WTC11 (cell line): ENCODE measurements around the gene KCTD16. TPM values are rescaled to one million over a fixed set of nuclear protein-coding genes. Genes with fewer than 3 reads are reported as not detected.

ENCODE experiments used
- ATAC-seq: fragments of 200-7000 bp; cut with Tn5 transposase; 2 replicates; pipeline ENCODE4 v1.10.0; 2021; ENCODE audit warnings: mild to moderate bottlenecking, moderate library complexity
- CTCF ChIA-PET: fragments of 300-600 bp; sonication (Branson Sonifier 250); formaldehyde crosslinking; loops from one replicate; lab custom pipeline; 2021; ENCODE audit warnings: antibody characterized with exemption; lab: Charles Lee
- POLR2A ChIA-PET: fragments of 350-600 bp; sonication (Branson Sonifier 250); formaldehyde crosslinking; loops from one replicate; lab custom pipeline; 2021; ENCODE audit warnings: antibody characterized with exemption; lab: Charles Lee
- DNase-seq: peaks from one replicate; pipeline ENCODE4 v3.0.0; 2021; ENCODE audit warnings: low spot score
- H3K27ac Mint-ChIP-seq: 2 replicates; pipeline ENCODE4 v1.8.0; 2021; ENCODE audit warnings: mixed read lengths
- H3K27me3 Mint-ChIP-seq: 2 replicates; pipeline ENCODE4 v1.8.0; 2021; ENCODE audit warnings: low read depth, mild to moderate bottlenecking, moderate library complexity, mixed read lengths
- H3K36me3 Mint-ChIP-seq: 2 replicates; pipeline ENCODE4 v1.8.0; 2021; ENCODE audit warnings: mixed read lengths
- H3K4me1 Mint-ChIP-seq: 2 replicates; pipeline ENCODE4 v1.8.0; 2022; ENCODE audit warnings: mixed read lengths
- H3K4me3 Mint-ChIP-seq: 2 replicates; pipeline ENCODE4 v1.8.0; 2021; ENCODE audit warnings: mild to moderate bottlenecking, moderate library complexity, mixed read lengths
- H3K9me3 Mint-ChIP-seq: 2 replicates; pipeline ENCODE4 v1.8.0; 2021; ENCODE audit warnings: mixed read lengths
- AFF4 ChIP-seq: sonication (generic); formaldehyde crosslinking; IDR thresholded peaks from 2 replicates; pipeline ENCODE4 v1.8.1; 2023; ENCODE audit warnings: mild to moderate bottlenecking, missing genetic modification reagents, borderline replicate concordance
- ARID4B ChIP-seq: sonication (generic); formaldehyde crosslinking; IDR thresholded peaks from 2 replicates; pipeline ENCODE4 v1.8.0; 2023; ENCODE audit warnings: missing genetic modification reagents, mild to moderate bottlenecking, borderline replicate concordance
- CREM ChIP-seq: sonication (generic); formaldehyde crosslinking; IDR thresholded peaks from 2 replicates; pipeline ENCODE4 v1.8.1; 2022; ENCODE audit warnings: mild to moderate bottlenecking, missing genetic modification reagents, moderate library complexity
- E2F4 ChIP-seq: sonication (generic); formaldehyde crosslinking; IDR thresholded peaks from 2 replicates; pipeline ENCODE4 v1.8.1; 2022; ENCODE audit warnings: low read depth, mild to moderate bottlenecking, moderate library complexity, missing genetic modification reagents, borderline replicate concordance
- ETV6 ChIP-seq: sonication (generic); formaldehyde crosslinking; IDR thresholded peaks from 2 replicates; pipeline ENCODE4 v1.8.1; 2022; ENCODE audit warnings: mild to moderate bottlenecking, missing genetic modification reagents
- FOXK1 ChIP-seq: sonication (generic); formaldehyde crosslinking; IDR thresholded peaks from 2 replicates; pipeline ENCODE4 v1.8.0; 2022; ENCODE audit warnings: mild to moderate bottlenecking, moderate library complexity, missing genetic modification reagents
- GTF2I ChIP-seq: fragments of 250-450 bp; sonication (Bioruptor Pico); conservative IDR thresholded peaks from 2 replicates; pipeline ENCODE4 v1.4.0; 2021; ENCODE audit warnings: mild to moderate bottlenecking
- JAZF1 ChIP-seq: fragments of 250-450 bp; sonication (Bioruptor Pico); IDR thresholded peaks from 2 replicates; pipeline ENCODE4 v1.9.0; 2021; ENCODE audit warnings: moderate library complexity, mild to moderate bottlenecking, inconsistent platforms
- NR1H2 ChIP-seq: sonication (generic); formaldehyde crosslinking; IDR thresholded peaks from 2 replicates; pipeline ENCODE4 v1.9.0; 2021; ENCODE audit warnings: mild to moderate bottlenecking, moderate library complexity, missing genetic modification reagents
- NR3C1 ChIP-seq: sonication (generic); formaldehyde crosslinking; conservative IDR thresholded peaks from 2 replicates; pipeline ENCODE4 v1.8.1; 2023; ENCODE audit warnings: low read depth, mild to moderate bottlenecking, missing genetic modification reagents
- SP1 ChIP-seq: sonication (generic); formaldehyde crosslinking; conservative IDR thresholded peaks from 2 replicates; pipeline ENCODE4 v1.8.1; 2022; ENCODE audit warnings: missing genetic modification reagents
- TCF7 ChIP-seq: sonication (generic); formaldehyde crosslinking; IDR thresholded peaks from 2 replicates; pipeline ENCODE4 v1.8.0; 2022; ENCODE audit warnings: mild to moderate bottlenecking, low read depth, missing genetic modification reagents, moderate library complexity
- TEAD4 ChIP-seq: sonication (generic); formaldehyde crosslinking; IDR thresholded peaks from 2 replicates; pipeline ENCODE4 v1.8.0; 2022; ENCODE audit warnings: mild to moderate bottlenecking, missing genetic modification reagents
- ZNF423 ChIP-seq: fragments of 250-450 bp; sonication (Bioruptor Pico); IDR thresholded peaks from 2 replicates; pipeline ENCODE4 v2.1.2; 2022; ENCODE audit warnings: mild to moderate bottlenecking, moderate library complexity
- ZNF512 ChIP-seq: sonication (generic); formaldehyde crosslinking; IDR thresholded peaks from 2 replicates; pipeline ENCODE4 v1.8.1; 2022; ENCODE audit warnings: missing genetic modification reagents, borderline replicate concordance
- total RNA-seq: library from RNA; stranded (reverse); gene quantifications from 3 replicates; pipeline ENCODE4 v1.2.3, GENCODE V29; 2021
- TF ChIP-seq, protein P1 (sequence below): sonication (generic); formaldehyde crosslinking; IDR thresholded peaks from 2 replicates; pipeline ENCODE4 v1.8.1; 2023; ENCODE audit warnings: mild to moderate bottlenecking, missing genetic modification reagents, moderate library complexity
- TF ChIP-seq, protein P2 (sequence below): sonication (generic); formaldehyde crosslinking; IDR thresholded peaks from 2 replicates; pipeline ENCODE4 v1.8.0; 2023; ENCODE audit warnings: missing genetic modification reagents
- TF ChIP-seq, protein P3 (sequence below): sonication (generic); formaldehyde crosslinking; IDR thresholded peaks from 2 replicates; pipeline ENCODE4 v1.8.0; 2022; ENCODE audit warnings: missing genetic modification reagents

The KCTD16 gene
- total RNA-seq, 1 experiment from 2014 or later, result 0.20 TPM

GRCh38 chr5:144310621-144311020, 139.9 kb downstream of the KCTD16 start:
- no peak overlapping the region for H3K4me3 Mint-ChIP-seq
- H3K4me1 Mint-ChIP-seq, result peaks cover 12% of the 10 kb centered on the region
- CTCF ChIA-PET, result no interaction called here
- H3K9me3 Mint-ChIP-seq, result peaks cover 9% of the 10 kb centered on the region; the same call in 1 of the 2 replicates
- no peak overlapping the region for H3K27ac Mint-ChIP-seq
- DNase-seq (no peak), ATAC-seq (no peak)
- peaks cover 2% of the 10 kb centered on the region; the same call in 1 of the 2 replicates for H3K27me3 Mint-ChIP-seq
- no peaks in the 10 kb centered on the region for H3K36me3 Mint-ChIP-seq
- POLR2A ChIA-PET, result no interaction called here
- TF ChIP-seq E2F4 (CRISPR knock-in tag), result no peak
- no peak for TF ChIP-seq ARID4B (CRISPR knock-in tag)
- no peak for TF ChIP-seq CREM
- TF ChIP-seq SP1 (CRISPR knock-in tag), result no peak
- TF ChIP-seq, protein P1, sequence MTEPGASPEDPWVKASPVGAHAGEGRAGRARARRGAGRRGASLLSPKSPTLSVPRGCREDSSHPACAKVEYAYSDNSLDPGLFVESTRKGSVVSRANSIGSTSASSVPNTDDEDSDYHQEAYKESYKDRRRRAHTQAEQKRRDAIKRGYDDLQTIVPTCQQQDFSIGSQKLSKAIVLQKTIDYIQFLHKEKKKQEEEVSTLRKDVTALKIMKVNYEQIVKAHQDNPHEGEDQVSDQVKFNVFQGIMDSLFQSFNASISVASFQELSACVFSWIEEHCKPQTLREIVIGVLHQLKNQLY, result no peak
- TF ChIP-seq TEAD4 (CRISPR knock-in tag), result no peak
- no peak for TF ChIP-seq ETV6 (CRISPR knock-in tag)
- TF ChIP-seq ZNF423, result no peak
- TF ChIP-seq NR1H2 (CRISPR knock-in tag), result no peak
- TF ChIP-seq, protein P2, sequence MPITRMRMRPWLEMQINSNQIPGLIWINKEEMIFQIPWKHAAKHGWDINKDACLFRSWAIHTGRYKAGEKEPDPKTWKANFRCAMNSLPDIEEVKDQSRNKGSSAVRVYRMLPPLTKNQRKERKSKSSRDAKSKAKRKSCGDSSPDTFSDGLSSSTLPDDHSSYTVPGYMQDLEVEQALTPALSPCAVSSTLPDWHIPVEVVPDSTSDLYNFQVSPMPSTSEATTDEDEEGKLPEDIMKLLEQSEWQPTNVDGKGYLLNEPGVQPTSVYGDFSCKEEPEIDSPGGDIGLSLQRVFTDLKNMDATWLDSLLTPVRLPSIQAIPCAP (CRISPR knock-in tag), result no peak
- no peak for TF ChIP-seq AFF4 (CRISPR knock-in tag)

- peaks cover 9% of the 10 kb centered on the region; the same call in 1 of the 2 replicates for H3K9me3 Mint-ChIP-seq
- POLR2A ChIA-PET, result no interaction called here
- DNase-seq (no peak), ATAC-seq (no peak)
- no peaks in the 10 kb centered on the region for H3K36me3 Mint-ChIP-seq
- CTCF ChIA-PET, result no interaction called here
- H3K4me3 Mint-ChIP-seq, result no peak overlapping the region
- H3K27me3 Mint-ChIP-seq, result peaks cover 2% of the 10 kb centered on the region; the same call in 1 of the 2 replicates
- H3K4me1 Mint-ChIP-seq, result peaks cover 23% of the 10 kb centered on the region
- H3K27ac Mint-ChIP-seq, result no peak overlapping the region
- no peak for TF ChIP-seq NR3C1 (CRISPR knock-in tag)
- no peak for TF ChIP-seq JAZF1 (CRISPR knock-in tag)
- no peak for TF ChIP-seq GTF2I (CRISPR knock-in tag)
- TF ChIP-seq, protein P3, sequence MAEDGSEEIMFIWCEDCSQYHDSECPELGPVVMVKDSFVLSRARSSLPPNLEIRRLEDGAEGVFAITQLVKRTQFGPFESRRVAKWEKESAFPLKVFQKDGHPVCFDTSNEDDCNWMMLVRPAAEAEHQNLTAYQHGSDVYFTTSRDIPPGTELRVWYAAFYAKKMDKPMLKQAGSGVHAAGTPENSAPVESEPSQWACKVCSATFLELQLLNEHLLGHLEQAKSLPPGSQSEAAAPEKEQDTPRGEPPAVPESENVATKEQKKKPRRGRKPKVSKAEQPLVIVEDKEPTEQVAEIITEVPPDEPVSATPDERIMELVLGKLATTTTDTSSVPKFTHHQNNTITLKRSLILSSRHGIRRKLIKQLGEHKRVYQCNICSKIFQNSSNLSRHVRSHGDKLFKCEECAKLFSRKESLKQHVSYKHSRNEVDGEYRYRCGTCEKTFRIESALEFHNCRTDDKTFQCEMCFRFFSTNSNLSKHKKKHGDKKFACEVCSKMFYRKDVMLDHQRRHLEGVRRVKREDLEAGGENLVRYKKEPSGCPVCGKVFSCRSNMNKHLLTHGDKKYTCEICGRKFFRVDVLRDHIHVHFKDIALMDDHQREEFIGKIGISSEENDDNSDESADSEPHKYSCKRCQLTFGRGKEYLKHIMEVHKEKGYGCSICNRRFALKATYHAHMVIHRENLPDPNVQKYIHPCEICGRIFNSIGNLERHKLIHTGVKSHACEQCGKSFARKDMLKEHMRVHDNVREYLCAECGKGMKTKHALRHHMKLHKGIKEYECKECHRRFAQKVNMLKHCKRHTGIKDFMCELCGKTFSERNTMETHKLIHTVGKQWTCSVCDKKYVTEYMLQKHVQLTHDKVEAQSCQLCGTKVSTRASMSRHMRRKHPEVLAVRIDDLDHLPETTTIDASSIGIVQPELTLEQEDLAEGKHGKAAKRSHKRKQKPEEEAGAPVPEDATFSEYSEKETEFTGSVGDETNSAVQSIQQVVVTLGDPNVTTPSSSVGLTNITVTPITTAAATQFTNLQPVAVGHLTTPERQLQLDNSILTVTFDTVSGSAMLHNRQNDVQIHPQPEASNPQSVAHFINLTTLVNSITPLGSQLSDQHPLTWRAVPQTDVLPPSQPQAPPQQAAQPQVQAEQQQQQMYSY (CRISPR knock-in tag), result no peak
- no peak for TF ChIP-seq TCF7 (CRISPR knock-in tag)
- no peak for TF ChIP-seq ZNF512 (CRISPR knock-in tag)
- TF ChIP-seq FOXK1 (CRISPR knock-in tag), result no peak
Observed at GRCh38 chr5:144313147-144313726, 142.6 kb downstream of the KCTD16 start.
